Suppressor macrophage treated with lipopolysaccharide for 1 hour (primary cell): ENCODE data around the gene PROX1.

Experiments
- DNase-seq, 3 donors: peaks; one replicate each; pipeline ENCODE4 v3.0.0-alpha.2; 2020 to 2022

Gene PROX1

GRCh38 chr1:213982289-213982671, 5.5 kb upstream of the PROX1 start:
- DNase-seq = no peak

- DNase-seq = no peak
Observed at GRCh38 chr1:213982672-213983492, 4.9 kb upstream of the PROX1 start.

DNA sequence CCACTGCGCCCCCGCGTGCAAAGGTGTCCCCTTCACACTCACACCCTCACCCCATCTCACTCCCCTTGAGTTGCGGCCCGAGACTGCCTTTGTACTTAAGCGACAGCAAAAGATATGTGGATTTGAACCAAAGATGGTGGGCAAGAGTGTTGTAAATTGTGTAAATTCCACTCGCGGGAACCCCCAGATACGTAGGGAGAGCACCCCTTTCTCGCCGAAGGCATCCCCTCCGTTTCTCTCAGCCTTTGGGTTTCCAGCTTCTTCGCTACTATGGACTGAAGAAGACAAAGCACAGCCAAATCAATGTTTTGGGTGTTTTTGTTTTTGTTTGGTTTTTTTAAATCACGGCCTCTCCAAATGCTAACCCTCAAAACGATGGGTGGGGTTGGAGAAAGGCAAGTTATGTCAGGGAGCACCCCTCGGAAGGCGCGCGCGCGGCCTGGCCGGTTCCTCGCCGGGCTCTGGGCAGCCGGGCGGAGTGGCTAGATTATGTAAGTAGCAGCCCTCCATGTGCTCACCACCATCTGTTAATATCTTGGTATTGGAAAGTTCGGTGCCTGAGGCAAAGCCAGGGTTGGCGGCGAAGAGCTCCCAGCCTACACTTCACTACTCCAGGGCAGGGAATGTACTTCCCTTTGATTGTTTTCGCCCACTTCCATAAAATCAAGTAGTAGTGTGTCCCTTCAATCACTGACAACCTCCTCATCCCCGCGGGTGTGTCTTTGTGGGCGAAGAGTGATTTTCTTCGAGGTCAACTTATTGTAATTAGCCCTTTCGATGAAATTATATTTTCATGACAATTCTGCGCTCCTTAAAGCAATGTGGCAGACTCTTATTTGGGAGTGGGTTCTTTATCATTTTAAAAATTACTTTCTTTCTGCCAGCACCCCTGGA, 4.0 kb upstream of the PROX1 start:
- DNase-seq = no peak

GRCh38 chr1:213984387-213985208, 3.2 kb upstream of the PROX1 start:
- no peak for DNase-seq

- peak in 2 of 3 donors; percentile 8 to 11 for DNase-seq
Observed at GRCh38 chr1:213985209-213986019, 2.4 kb upstream of the PROX1 start.

DNA sequence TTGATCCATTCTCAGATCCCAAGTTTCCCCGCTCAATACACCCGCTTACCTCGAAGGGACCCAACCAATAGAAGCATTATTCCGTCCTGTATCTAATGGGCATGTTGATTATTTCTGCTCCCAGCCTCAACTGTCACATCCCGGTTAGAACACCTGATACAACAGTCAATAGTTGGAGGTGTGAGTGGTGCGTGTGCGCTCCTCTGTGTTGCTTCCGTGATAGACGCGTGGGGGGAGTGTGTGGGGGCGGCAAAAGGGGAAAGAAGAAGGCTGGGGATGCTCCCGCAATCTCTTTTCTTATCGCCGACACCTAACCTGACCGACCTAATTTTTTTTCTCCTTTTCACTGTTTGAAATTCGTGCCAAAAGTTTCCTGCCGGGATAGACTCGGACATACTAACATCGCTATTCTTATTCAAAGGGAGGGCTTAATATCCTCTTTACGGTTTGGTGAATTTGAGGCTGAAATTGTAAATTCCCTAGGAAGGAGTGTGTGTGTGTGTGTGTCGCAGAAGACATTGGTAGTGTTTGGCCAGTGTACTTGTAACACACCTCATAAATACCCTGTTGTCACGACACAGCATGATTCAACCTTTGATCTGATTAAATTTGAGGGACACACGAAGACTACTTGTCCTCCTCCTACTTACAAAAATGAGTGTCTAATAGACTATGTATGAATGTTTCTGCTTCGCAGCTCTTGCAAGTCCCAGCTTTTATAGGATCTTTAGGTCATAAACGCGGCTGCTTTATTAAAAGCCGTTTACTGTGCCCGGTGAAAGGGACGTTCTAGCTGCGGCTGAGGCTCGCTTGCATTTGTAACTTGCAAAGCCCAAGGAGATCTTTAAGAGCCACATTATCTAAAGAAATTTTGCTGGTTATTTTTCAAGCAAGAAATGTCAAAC, 1.5 kb upstream of the PROX1 start:
- no peak for DNase-seq

GRCh38 chr1:213986925-213987250, 885 bp upstream of the PROX1 start:
- no peak for DNase-seq

DNA sequence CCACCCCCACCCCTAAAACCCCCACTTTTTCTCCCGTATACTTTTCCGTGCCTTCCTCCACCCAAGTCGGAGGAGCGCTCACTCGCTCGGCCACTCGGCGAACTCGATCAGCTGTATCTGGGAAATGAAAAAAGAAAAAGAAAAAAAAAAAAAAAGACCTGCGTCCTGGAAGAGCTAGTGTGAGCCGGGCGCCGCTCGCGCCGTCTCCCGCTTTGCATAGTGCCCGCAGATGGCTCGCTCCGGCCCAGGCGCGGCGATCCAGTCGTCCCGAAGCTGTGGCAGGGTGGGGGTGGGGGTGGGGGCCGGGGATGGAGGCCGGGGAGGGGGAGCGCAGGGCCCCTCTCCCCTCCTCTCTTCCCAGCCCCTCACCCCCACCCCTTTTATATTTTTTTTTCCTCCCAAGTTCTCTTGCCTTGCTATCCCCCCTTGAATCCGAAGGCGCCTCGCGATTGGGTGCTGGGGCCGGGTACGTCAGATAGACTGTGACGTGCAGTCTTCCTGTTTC, 299 bp upstream of the PROX1 start:
- peak; percentile 49 to 58 (median 51) for DNase-seq

DNA sequence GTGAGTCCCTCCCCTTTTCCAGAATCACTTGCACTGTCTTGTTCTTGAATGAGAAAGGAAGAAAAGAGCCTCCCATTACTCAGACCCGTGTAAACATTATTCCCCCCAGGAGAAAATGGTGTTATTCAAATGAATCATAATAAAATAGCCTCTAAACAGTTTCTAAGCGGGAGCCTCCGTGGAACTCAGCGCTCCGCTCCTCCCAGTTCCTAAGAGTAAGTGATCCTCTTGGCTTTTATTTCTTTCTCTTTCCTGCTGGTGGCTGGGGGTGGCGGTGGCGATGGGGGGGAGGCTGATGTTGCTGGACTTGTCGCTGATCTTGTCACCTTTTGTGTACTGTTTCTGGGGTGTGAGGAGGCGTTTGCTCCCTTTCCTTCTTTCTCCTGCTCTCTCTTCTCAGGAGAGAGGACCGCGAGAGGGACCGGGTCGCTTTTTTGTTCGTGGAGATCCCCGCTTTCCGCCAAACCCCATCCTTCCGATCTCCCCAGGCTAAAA, 781 bp downstream of the PROX1 start:
- DNase-seq = peak in 2 of 3 donors; percentile 11 to 14

- peak; percentile 45 to 67 (median 59) for DNase-seq
Observed at GRCh38 chr1:213989002-213989855, 1.5 kb downstream of the PROX1 start.

DNA sequence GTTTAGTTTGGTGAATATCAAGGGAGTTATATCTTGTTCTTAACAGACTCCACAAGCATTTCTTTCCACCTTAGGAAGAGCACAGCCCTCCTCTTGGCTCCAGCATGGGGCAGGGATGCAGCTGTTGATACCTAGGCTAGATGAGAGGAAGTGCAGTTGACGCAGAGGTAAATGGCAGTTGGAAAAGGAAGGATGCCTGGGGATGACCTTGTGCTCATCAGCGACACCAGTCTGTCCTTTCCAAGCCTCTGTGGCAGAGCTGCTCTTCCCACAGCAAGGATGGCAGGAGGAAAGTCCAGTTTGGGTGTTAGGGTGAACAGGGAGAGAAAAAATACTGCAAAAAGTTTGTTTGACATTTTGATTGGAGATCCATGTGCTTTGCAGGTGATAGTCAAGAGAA, 6.2 kb downstream of the PROX1 start:
- DNase-seq = no peak

GRCh38 chr1:213994888-213995287, 7.1 kb downstream of the PROX1 start:
- DNase-seq = no peak

DNA sequence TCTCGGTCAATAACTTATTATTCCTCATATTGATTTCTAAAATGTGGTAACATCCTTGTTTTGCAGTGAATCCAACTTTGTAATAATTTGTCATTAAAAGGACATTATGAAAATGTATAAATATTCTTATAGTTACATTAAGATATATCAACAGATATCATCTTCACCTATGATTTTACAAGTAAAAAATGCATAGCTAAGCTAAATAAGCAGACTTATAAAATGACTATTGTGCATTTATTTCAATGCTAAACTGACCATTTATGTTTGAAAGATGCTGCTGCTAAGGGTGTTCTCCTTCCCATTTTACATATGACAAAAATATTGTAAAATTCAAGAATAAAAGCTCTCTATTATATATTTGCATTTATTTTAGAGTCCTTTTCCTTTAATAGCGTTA, 7.8 kb downstream of the PROX1 start:
- DNase-seq = no peak

DNA sequence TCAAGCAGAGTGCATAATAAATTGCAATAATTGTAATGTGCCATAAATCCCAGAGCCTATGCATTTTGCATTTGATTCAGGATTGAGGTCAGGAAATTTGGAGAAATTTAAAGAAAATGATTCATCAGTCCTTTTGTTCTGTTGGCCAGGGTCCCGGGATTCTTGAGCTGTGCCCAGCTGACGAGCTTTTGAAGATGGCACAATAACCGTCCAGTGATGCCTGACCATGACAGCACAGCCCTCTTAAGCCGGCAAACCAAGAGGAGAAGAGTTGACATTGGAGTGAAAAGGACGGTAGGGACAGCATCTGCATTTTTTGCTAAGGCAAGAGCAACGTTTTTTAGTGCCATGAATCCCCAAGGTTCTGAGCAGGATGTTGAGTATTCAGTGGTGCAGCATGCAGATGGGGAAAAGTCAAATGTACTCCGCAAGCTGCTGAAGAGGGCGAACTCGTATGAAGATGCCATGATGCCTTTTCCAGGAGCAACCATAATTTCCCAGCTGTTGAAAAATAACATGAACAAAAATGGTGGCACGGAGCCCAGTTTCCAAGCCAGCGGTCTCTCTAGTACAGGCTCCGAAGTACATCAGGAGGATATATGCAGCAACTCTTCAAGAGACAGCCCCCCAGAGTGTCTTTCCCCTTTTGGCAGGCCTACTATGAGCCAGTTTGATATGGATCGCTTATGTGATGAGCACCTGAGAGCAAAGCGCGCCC, 8.7 kb downstream of the PROX1 start:
- DNase-seq = no peak

- DNase-seq = no peak
Observed at GRCh38 chr1:213997038-213997771, 9.4 kb downstream of the PROX1 start.

- no peak for DNase-seq
Observed at GRCh38 chr1:213997772-213998107, 10.0 kb downstream of the PROX1 start.

GRCh38 chr1:213998785-213999184, 11.0 kb downstream of the PROX1 start:
- DNase-seq = no peak

GRCh38 chr1:213999732-214000131, 12.0 kb downstream of the PROX1 start:
- DNase-seq = no peak

DNA sequence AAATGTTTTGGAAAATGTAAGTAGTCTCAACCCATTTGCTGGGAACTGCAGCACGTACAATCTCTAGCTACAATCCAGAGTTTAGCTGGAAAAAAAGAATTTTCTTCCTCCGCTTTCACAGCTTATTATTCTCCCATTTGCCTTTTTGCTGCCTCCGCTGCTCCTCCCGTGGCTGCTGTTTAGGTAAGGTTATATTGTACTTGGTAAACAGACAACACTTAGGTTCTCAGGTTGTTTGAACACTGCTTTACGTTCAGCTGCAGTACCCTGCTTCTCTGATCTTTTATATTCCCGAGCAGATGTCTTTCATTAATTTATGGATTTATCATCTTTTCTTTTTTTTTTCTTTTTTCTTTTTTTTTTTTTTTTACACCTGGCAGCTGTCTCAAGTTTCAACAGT, 14.3 kb downstream of the PROX1 start:
- no peak for DNase-seq
